Measurements from ENCODE around the gene N4BP2.

DNA sequence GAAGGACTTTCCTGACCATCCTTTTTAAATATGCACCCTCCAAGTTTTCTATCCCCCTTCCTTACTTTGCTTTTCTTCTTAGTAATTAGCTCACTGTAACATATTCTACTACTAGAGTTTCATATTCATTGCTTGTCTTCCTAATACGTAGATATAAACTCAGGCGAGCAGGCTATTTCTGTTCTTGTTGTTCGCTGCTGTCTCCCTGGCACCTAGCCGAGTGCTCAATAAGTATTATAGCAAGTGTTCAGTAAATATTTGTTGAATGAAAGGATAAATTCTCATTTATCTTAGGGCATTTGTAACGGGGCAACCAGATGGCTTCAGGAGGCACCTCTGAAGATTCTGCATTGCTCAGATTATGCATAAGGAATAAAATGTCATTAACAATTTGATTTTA lies 133.4 kb downstream of the N4BP2 start:
- TF ChIP-seq EP300 (IDR thresholded peaks at IDR 0.05; ENCODE audit: borderline replicate concordance in 1 of 2, low read depth in 2 of 2, low read length in 2 of 2) = no peak
- TF ChIP-seq, protein P1, sequence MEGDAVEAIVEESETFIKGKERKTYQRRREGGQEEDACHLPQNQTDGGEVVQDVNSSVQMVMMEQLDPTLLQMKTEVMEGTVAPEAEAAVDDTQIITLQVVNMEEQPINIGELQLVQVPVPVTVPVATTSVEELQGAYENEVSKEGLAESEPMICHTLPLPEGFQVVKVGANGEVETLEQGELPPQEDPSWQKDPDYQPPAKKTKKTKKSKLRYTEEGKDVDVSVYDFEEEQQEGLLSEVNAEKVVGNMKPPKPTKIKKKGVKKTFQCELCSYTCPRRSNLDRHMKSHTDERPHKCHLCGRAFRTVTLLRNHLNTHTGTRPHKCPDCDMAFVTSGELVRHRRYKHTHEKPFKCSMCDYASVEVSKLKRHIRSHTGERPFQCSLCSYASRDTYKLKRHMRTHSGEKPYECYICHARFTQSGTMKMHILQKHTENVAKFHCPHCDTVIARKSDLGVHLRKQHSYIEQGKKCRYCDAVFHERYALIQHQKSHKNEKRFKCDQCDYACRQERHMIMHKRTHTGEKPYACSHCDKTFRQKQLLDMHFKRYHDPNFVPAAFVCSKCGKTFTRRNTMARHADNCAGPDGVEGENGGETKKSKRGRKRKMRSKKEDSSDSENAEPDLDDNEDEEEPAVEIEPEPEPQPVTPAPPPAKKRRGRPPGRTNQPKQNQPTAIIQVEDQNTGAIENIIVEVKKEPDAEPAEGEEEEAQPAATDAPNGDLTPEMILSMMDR (IDR thresholded peaks at IDR 0.05; ENCODE audit: control extremely low read depth in 1 of 3, insufficient read depth in 1 of 3, low read depth in 1 of 3, low read length in 3 of 3) = no peak
- no peak for TF ChIP-seq MAFK (IDR thresholded peaks at IDR 0.05; ENCODE audit: low read depth, low read length)
- no peak for TF ChIP-seq CREB1 (IDR thresholded peaks at IDR 0.05)
- TF ChIP-seq BRCA1 (IDR thresholded peaks at IDR 0.05; ENCODE audit: low read depth, low read length) = no peak
- no peak for TF ChIP-seq TBP (IDR thresholded peaks at IDR 0.05; ENCODE audit: low read depth, low read length)
- TF ChIP-seq RNF2 (IDR thresholded peaks at IDR 0.05; ENCODE audit: borderline replicate concordance, low read depth, low read length, missing control alignments, poor library complexity, severe bottlenecking) = no peak
